ENCODE data around the gene SDS.

DNA sequence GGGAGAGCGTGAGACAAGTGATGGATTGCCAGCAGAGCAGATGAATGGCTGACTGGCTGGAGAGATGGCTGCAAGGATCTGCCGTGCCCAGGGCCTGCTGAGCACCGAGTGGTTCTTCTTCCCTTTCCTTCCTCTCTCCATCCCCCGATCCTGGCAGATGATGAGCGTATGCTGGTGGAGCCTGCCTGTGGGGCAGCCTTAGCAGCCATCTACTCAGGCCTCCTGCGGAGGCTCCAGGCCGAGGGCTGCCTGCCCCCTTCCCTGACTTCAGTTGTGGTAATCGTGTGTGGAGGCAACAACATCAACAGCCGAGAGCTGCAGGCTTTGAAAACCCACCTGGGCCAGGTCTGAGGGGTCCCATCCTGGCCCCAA is 34.0 kb upstream of the SDS start:
- no peak for TF ChIP-seq EZH2 (IDR thresholded peaks at IDR 0.05)
- TF ChIP-seq EZH2phosphoT487 (IDR thresholded peaks at IDR 0.05; ENCODE audit: borderline replicate concordance): no peak
- TF ChIP-seq CTCF (IDR thresholded peaks at IDR 0.05 in 2 of 3, conservative IDR thresholded peaks at IDR 0.05 in 1 of 3; ENCODE audit: borderline replicate concordance in 1 of 3, insufficient read depth in 1 of 3, low read depth in 2 of 3, low read length in 2 of 3): no peak
- TF ChIP-seq POLR2AphosphoS5 (IDR thresholded peaks at IDR 0.05; ENCODE audit: low read depth, low read length): no peak

All from HCT116 (cell line).